Activated T-cell treated with anti-CD3 and anti-CD28 coated beads for 4 hours (primary cell): Measurements from ENCODE around the gene ATP5F1C.
"Not testable (repeated sequence)": the region's sequence is repeated elsewhere in the genome, so short reads cannot be mapped to it uniquely, and the experiment has no call there.

Experiments
- DNase-seq: peaks from one replicate; pipeline ENCODE4 v3.0.0-alpha.2; 2020

Gene ATP5F1C

GRCh38 chr10:7794251-7795026 is 6.5 kb downstream of the ATP5F1C start:
- no peak for DNase-seq

GRCh38 chr10:7795605-7796004 is 7.6 kb downstream of the ATP5F1C start:
- no peak for DNase-seq

GRCh38 chr10:7797582-7797981 is 9.6 kb downstream of the ATP5F1C start:
- DNase-seq: no peak

- DNase-seq: no peak
These were observed 14.6 kb downstream of the ATP5F1C start for GRCh38 chr10:7802606-7803005.

- no peak for DNase-seq
These were observed 16.2 kb downstream of the ATP5F1C start for GRCh38 chr10:7804216-7804615.

- DNase-seq: no peak
These were observed 16.8 kb downstream of the ATP5F1C start for GRCh38 chr10:7804741-7805140.

GRCh38 chr10:7808686-7809267 is 20.8 kb downstream of the ATP5F1C start:
- DNase-seq: no peak

- DNase-seq: no peak
These were observed 22.5 kb downstream of the ATP5F1C start for GRCh38 chr10:7810443-7810842.

GRCh38 chr10:7811000-7811399 is 23.0 kb downstream of the ATP5F1C start:
- DNase-seq: no peak

GRCh38 chr10:7811743-7812142 is 23.8 kb downstream of the ATP5F1C start:
- DNase-seq: not testable (repeated sequence)

GRCh38 chr10:7813481-7813880 is 25.5 kb downstream of the ATP5F1C start:
- no peak for DNase-seq

GRCh38 chr10:7817576-7817975 is 29.6 kb downstream of the ATP5F1C start:
- DNase-seq: no peak

GRCh38 chr10:7817984-7818294 is 30.0 kb downstream of the ATP5F1C start:
- no peak for DNase-seq

- DNase-seq: peak; percentile 89
These were observed 30.5 kb downstream of the ATP5F1C start, which contains the start of gene TAF3 for GRCh38 chr10:7818295-7819120. TSS of gene TAF3 (plus strand) at chr10:7818505. CDS start at chr10:7818710, 205 bp downstream.

- DNase-seq: no peak
These were observed 31.1 kb downstream of the ATP5F1C start for GRCh38 chr10:7819121-7819460.

GRCh38 chr10:7824251-7824650 is 36.3 kb downstream of the ATP5F1C start:
- DNase-seq: no peak

GRCh38 chr10:7826971-7827370 is 39.0 kb downstream of the ATP5F1C start:
- DNase-seq: no peak

- no peak for DNase-seq
These were observed 41.4 kb downstream of the ATP5F1C start for GRCh38 chr10:7829289-7829834.

GRCh38 chr10:7832060-7832459 is 44.1 kb downstream of the ATP5F1C start:
- DNase-seq: no peak

- no peak for DNase-seq
These were observed 45.2 kb downstream of the ATP5F1C start for GRCh38 chr10:7833210-7833609.

- DNase-seq: no peak
These were observed 46.3 kb downstream of the ATP5F1C start for GRCh38 chr10:7834262-7834661.

GRCh38 chr10:7836571-7836970 is 48.6 kb downstream of the ATP5F1C start:
- no peak for DNase-seq

GRCh38 chr10:7846591-7846990 is 58.6 kb downstream of the ATP5F1C start:
- DNase-seq: no peak
